WTC11 (cell line): ENCODE data around the gene FBXW9. TPM values are rescaled to one million over a fixed set of nuclear protein-coding genes. Genes with fewer than 3 reads are reported as not detected.

Source experiments
- ATAC-seq: fragments of 200-7000 bp; cut with Tn5 transposase; 2 replicates; pipeline ENCODE4 v1.10.0; 2021; ENCODE audit warnings: mild to moderate bottlenecking, moderate library complexity
- CTCF ChIA-PET: fragments of 300-600 bp; sonication (Branson Sonifier 250); formaldehyde crosslinking; loops from one replicate; lab custom pipeline; 2021; ENCODE audit warnings: antibody characterized with exemption; lab: Charles Lee
- POLR2A ChIA-PET: fragments of 350-600 bp; sonication (Branson Sonifier 250); formaldehyde crosslinking; loops from one replicate; lab custom pipeline; 2021; ENCODE audit warnings: antibody characterized with exemption; lab: Charles Lee
- DNase-seq: peaks from one replicate; pipeline ENCODE4 v3.0.0; 2021; ENCODE audit warnings: low spot score
- H3K27ac Mint-ChIP-seq: 2 replicates; pipeline ENCODE4 v1.8.0; 2021; ENCODE audit warnings: mixed read lengths
- H3K27me3 Mint-ChIP-seq: 2 replicates; pipeline ENCODE4 v1.8.0; 2021; ENCODE audit warnings: low read depth, mild to moderate bottlenecking, moderate library complexity, mixed read lengths
- H3K36me3 Mint-ChIP-seq: 2 replicates; pipeline ENCODE4 v1.8.0; 2021; ENCODE audit warnings: mixed read lengths
- H3K4me1 Mint-ChIP-seq: 2 replicates; pipeline ENCODE4 v1.8.0; 2022; ENCODE audit warnings: mixed read lengths
- H3K4me3 Mint-ChIP-seq: 2 replicates; pipeline ENCODE4 v1.8.0; 2021; ENCODE audit warnings: mild to moderate bottlenecking, moderate library complexity, mixed read lengths
- H3K9me3 Mint-ChIP-seq: 2 replicates; pipeline ENCODE4 v1.8.0; 2021; ENCODE audit warnings: mixed read lengths
- ATF3 ChIP-seq: sonication (generic); formaldehyde crosslinking; conservative IDR thresholded peaks from 2 replicates; pipeline ENCODE4 v1.8.1; 2022; ENCODE audit warnings: mild to moderate bottlenecking, missing genetic modification reagents
- EMX1 ChIP-seq: fragments of 250-450 bp; sonication (Bioruptor Pico); IDR thresholded peaks from 2 replicates; pipeline ENCODE4 v1.8.0; 2021; ENCODE audit warnings: mild to moderate bottlenecking
- ERG ChIP-seq: fragments of 250-450 bp; sonication (Bioruptor Pico); IDR thresholded peaks from 2 replicates; pipeline ENCODE4 v1.8.0; 2021; ENCODE audit warnings: mild to moderate bottlenecking
- FOXK1 ChIP-seq: sonication (generic); formaldehyde crosslinking; IDR thresholded peaks from 2 replicates; pipeline ENCODE4 v1.8.0; 2022; ENCODE audit warnings: mild to moderate bottlenecking, moderate library complexity, missing genetic modification reagents
- GABPB1 ChIP-seq: sonication (generic); formaldehyde crosslinking; IDR thresholded peaks from 2 replicates; pipeline ENCODE4 v1.8.1; 2023; ENCODE audit warnings: mild to moderate bottlenecking, missing genetic modification reagents
- GRHL2 ChIP-seq: fragments of 250-450 bp; sonication (Bioruptor Pico); IDR thresholded peaks from 2 replicates; pipeline ENCODE4 v1.8.0; 2022; ENCODE audit warnings: mild to moderate bottlenecking, moderate library complexity; ENCODE audit not compliant: insufficient replicate concordance, severe bottlenecking
- JAZF1 ChIP-seq: fragments of 250-450 bp; sonication (Bioruptor Pico); IDR thresholded peaks from 2 replicates; pipeline ENCODE4 v1.9.0; 2021; ENCODE audit warnings: moderate library complexity, mild to moderate bottlenecking, inconsistent platforms
- KAT7 ChIP-seq: sonication (generic); formaldehyde crosslinking; IDR thresholded peaks from 2 replicates; pipeline ENCODE4 v1.8.1; 2023; ENCODE audit warnings: missing genetic modification reagents, mild to moderate bottlenecking, borderline replicate concordance
- MXD4 ChIP-seq: fragments of 250-450 bp; sonication (Bioruptor Pico); IDR thresholded peaks from 2 replicates; pipeline ENCODE4 v1.8.0; 2021; ENCODE audit warnings: mild to moderate bottlenecking, moderate library complexity, borderline replicate concordance
- PREB ChIP-seq: sonication (generic); formaldehyde crosslinking; IDR thresholded peaks from 2 replicates; pipeline ENCODE4 v1.8.1; 2022; ENCODE audit warnings: mild to moderate bottlenecking, missing genetic modification reagents, moderate library complexity, borderline replicate concordance
- SOX15 ChIP-seq: fragments of 250-450 bp; sonication (Bioruptor Pico); IDR thresholded peaks from 2 replicates; pipeline ENCODE4 v1.9.0; 2021; ENCODE audit warnings: mild to moderate bottlenecking
- USF1 ChIP-seq: sonication (generic); formaldehyde crosslinking; IDR thresholded peaks from 2 replicates; pipeline ENCODE4 v1.8.0; 2022; ENCODE audit warnings: mild to moderate bottlenecking, missing genetic modification reagents
- ZMAT4 ChIP-seq: fragments of 250-450 bp; sonication (Bioruptor Pico); IDR thresholded peaks from 2 replicates; pipeline ENCODE4 v1.9.0; 2021; ENCODE audit warnings: mild to moderate bottlenecking
- ZNF219 ChIP-seq: sonication (generic); formaldehyde crosslinking; IDR thresholded peaks from 2 replicates; pipeline ENCODE4 v1.8.0; 2023; ENCODE audit warnings: missing genetic modification reagents, mild to moderate bottlenecking, borderline replicate concordance
- ZNF281 ChIP-seq: sonication (generic); formaldehyde crosslinking; IDR thresholded peaks from 2 replicates; pipeline ENCODE4 v1.8.0; 2023; ENCODE audit warnings: mild to moderate bottlenecking, missing genetic modification reagents
- ZNF425 ChIP-seq: fragments of 250-450 bp; sonication (Bioruptor Pico); conservative IDR thresholded peaks from 2 replicates; pipeline ENCODE4 v1.9.0; 2021; ENCODE audit warnings: mild to moderate bottlenecking
- ZNF512 ChIP-seq: sonication (generic); formaldehyde crosslinking; IDR thresholded peaks from 2 replicates; pipeline ENCODE4 v1.8.1; 2022; ENCODE audit warnings: missing genetic modification reagents, borderline replicate concordance
- ZSCAN18 ChIP-seq: fragments of 250-450 bp; sonication (Bioruptor Pico); IDR thresholded peaks from 2 replicates; pipeline ENCODE4 v2.1.2; 2022; ENCODE audit warnings: mild to moderate bottlenecking, moderate library complexity
- total RNA-seq: library from RNA; stranded (reverse); gene quantifications from 3 replicates; pipeline ENCODE4 v1.2.3, GENCODE V29; 2021

The FBXW9 gene
- total RNA-seq, 1 experiment from 2014 or later, result 15.2 TPM

GRCh38 chr19:12696366-12697335, at the start of gene FBXW9 (continued):
- TF ChIP-seq ZNF512 (no peak), JAZF1 (CRISPR knock-in tag) (0 out of 2 replicates have a peak, but pooled peaks have one; percentile 5), EMX1 (peak; percentile 82; the same call in 1 of the 2 replicates), FOXK1 (CRISPR knock-in tag) (peak; percentile 91), KAT7 (CRISPR knock-in tag) (0 out of 2 replicates have a peak, but pooled peaks have one; percentile 52)

GRCh38 chr19:12745166-12745897, 48.9 kb upstream of the FBXW9 start:
- Mint-ChIP-seq H3K9me3 (no peaks in the 10 kb centered on the region), H3K4me1 (no peaks in the 10 kb centered on the region), H3K36me3 (peaks cover 28% of the 10 kb centered on the region), H3K4me3 (no peak overlapping the region), H3K27me3 (peaks cover 12% of the 10 kb centered on the region), H3K27ac (no peak overlapping the region)
- DNase-seq, result no peak
- ChIA-PET POLR2A (interaction anchor here (0.5 kb wide), 1 partner anchor 361 kb away, joined by 3 read pairs; no protein-coding TSS in a partner anchor), CTCF (interaction anchor here (4.7 kb wide), 1 partner anchor 15 kb away, joined by 16 read pairs; no protein-coding TSS in a partner anchor)
- no peak for ATAC-seq
- TF ChIP-seq KAT7 (CRISPR knock-in tag), result no peak
- no peak for TF ChIP-seq ZNF281 (CRISPR knock-in tag)
- no peak for TF ChIP-seq GRHL2 (CRISPR knock-in tag)
- TF ChIP-seq ZNF425 (CRISPR knock-in tag), result no peak
- TF ChIP-seq ERG (CRISPR knock-in tag), result no peak
- no peak for TF ChIP-seq ZMAT4 (CRISPR knock-in tag)
- no peak for TF ChIP-seq PREB (CRISPR knock-in tag)
- no peak for TF ChIP-seq ATF3 (CRISPR knock-in tag)
- no peak for TF ChIP-seq SOX15
- no peak for TF ChIP-seq GABPB1 (CRISPR knock-in tag)
- no peak for TF ChIP-seq MXD4
- no peak for TF ChIP-seq ZSCAN18 (CRISPR knock-in tag)
- no peak for TF ChIP-seq ZNF219
- TF ChIP-seq USF1, result no peak
